Measurements from ENCODE around the gene RAP1B. TPM values are rescaled to one million over a fixed set of nuclear protein-coding genes. Genes with fewer than 3 reads are reported as not detected.

The RAP1B gene
- total and polyA plus RNA-seq, 4 experiments from 2014 or later: 193 to 542 (median 314) TPM

DNA sequence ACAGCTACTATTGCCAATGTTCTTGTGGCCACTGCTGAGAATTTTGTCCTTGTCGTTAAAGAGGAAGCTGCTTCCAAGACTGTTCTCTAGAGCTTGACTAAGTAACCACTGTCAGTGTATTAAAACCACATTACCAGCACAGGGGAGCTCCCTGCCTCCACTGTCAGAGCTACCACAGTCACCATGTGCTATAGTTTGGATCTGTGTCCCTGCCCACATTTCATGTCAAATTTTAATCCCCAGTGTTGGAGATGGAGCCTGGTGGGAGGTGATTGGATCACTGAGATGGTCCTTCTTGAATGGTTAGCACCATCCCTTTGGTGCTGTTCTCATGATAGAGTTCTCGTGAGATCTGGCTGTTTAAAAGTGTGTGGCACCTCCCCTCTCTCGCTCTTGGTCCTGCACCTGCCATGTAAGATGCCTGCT, 23.2 kb upstream of the RAP1B start:
- ChIA-PET CTCF (ENCODE audit: partially characterized antibody) (interaction anchor here (0.7 to 1.3 kb wide), 3 partner anchors 12 to 364 kb away, joined by 3 to 5 read pairs (median 3); no protein-coding TSS in a partner anchor), POLR2A (ENCODE audit: partially characterized antibody) (interaction anchor here (1.2 to 5.5 kb wide), 4 partner anchors 8 to 222 kb away, joined by 3 to 35 read pairs (median 6); partner anchors contain the start of genes NUP107 and RAP1B)
- peak overlapping the region in 5 of 8 donors; percentile 17 to 44 (median 22) for H3K4me3 Mint-ChIP-seq
- peaks cover 8 to 10% of the 10 kb centered on the region in 2 donors for H3K36me3 Mint-ChIP-seq
- Histone ChIP-seq H3K4me3 (ENCODE audit: low read length in 2 of 2) (no peak overlapping the region), H3K4me1 (ENCODE audit: insufficient read depth, low read length) (peaks cover 37% of the 10 kb centered on the region), H3K36me3 (ENCODE audit: insufficient read depth, low read length) (no peaks in the 10 kb centered on the region), H3K27ac (ENCODE audit: low read depth, low read length) (no peak overlapping the region), H3K9me3 (ENCODE audit: control insufficient read depth in 1 of 2, low read length in 2 of 2) (peaks cover 4 to 12% of the 10 kb centered on the region in 2 donors), H3K27me3 (ENCODE audit: insufficient read depth, low read length) (no peaks in the 10 kb centered on the region)
- intact Hi-C loops (cut with micrococcal nuclease): no loop called here
- no peaks in the 10 kb centered on the region for H3K27me3 Mint-ChIP-seq
- peaks cover 3 to 20% (median 10%) of the 10 kb centered on the region in 8 donors for H3K9me3 Mint-ChIP-seq
- peak overlapping the region in 5 of 7 donors; percentile 15 to 80 (median 59) for H3K27ac Mint-ChIP-seq
- peaks cover 29 to 43% (median 37%) of the 10 kb centered on the region in 4 donors for H3K4me1 Mint-ChIP-seq
- peak in 4 of 5 donors; percentile 36 to 50 (median 48) for DNase-seq

DNA sequence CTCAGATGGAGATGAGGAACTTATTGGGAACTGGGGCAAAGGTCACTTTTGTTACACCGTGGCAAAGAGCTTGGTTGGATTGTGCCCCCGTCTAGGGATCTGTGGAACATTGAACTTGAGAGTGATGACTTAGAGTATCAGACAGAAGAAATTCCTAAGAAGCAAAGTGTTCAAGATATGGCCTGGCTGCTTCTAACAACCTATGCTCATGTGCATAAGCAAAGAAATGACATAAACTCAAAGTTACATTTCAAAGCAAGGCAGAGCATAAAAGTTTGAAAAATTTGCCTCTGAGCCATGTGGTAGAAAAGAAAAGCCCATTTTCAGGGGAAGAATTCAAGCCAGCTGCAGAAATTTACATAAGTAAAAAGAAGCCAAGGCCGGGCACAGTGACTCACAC, 21.5 kb upstream of the RAP1B start:
- H3K4me1 Mint-ChIP-seq: peaks cover 32 to 50% (median 45%) of the 10 kb centered on the region in 4 donors
- H3K27me3 ChIP-seq (ENCODE audit: insufficient read depth, low read length): no peaks in the 10 kb centered on the region
- H3K4me3 ChIP-seq (ENCODE audit: low read length in 2 of 2): no peak overlapping the region
- H3K27me3 Mint-ChIP-seq: no peaks in the 10 kb centered on the region
- peaks cover 4 to 12% of the 10 kb centered on the region in 2 donors for H3K9me3 ChIP-seq (ENCODE audit: control insufficient read depth in 1 of 2, low read length in 2 of 2)
- intact Hi-C loops (cut with micrococcal nuclease): no loop called here
- no peaks in the 10 kb centered on the region for H3K36me3 ChIP-seq (ENCODE audit: insufficient read depth, low read length)
- DNase-seq: no peak
- H3K27ac ChIP-seq (ENCODE audit: low read depth, low read length): no peak overlapping the region
- peaks cover 41% of the 10 kb centered on the region for H3K4me1 ChIP-seq (ENCODE audit: insufficient read depth, low read length)
- peaks cover 8 to 10% of the 10 kb centered on the region in 2 donors for H3K36me3 Mint-ChIP-seq
- peaks cover 3 to 25% (median 10%) of the 10 kb centered on the region in 8 donors for H3K9me3 Mint-ChIP-seq
- POLR2A ChIA-PET (ENCODE audit: partially characterized antibody): interaction anchor here (0.7 to 5.5 kb wide), 2 partner anchors 11 to 22 kb away, joined by 3 to 35 read pairs; partner anchors contain the start of gene RAP1B
- CTCF ChIA-PET (ENCODE audit: partially characterized antibody): no interaction called here
- peak overlapping the region in 3 of 7 donors; percentile 17 to 88 (median 80) for H3K27ac Mint-ChIP-seq
- H3K4me3 Mint-ChIP-seq: peak overlapping the region in 3 of 8 donors; percentile 24 to 43 (median 41)

DNA sequence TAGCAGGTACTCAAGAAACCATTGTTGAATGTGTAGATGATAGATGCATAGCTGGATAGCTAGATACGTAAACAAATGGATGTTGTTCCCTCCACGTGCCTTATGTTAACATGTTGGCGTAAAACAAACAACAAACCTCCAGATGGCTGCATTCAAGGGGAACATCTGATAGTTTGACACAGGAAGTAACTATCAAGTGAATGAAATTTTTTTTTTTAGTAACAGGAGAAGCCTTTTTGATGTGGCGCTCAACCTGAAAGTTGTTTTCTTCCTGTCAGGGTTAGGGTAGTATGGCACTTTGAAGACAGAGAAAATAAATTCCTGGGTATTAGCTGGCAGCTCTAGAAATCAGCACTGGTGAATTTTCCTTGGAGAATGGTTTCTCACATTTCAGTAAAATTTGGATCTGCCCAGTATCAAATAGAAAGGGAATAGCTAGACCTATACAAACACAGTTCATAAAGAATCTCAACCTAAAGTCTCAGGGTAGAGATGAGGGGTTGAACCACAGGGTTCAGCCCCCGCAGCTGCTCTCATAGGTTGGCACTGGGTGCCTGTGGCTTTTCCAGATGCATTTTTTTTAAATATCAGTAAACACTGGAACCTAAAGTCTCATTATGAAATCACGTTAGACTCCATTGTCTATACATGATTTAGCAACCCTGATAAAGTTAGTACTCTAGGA, 18.8 kb upstream of the RAP1B start:
- peaks cover 4 to 12% of the 10 kb centered on the region in 2 donors for H3K9me3 ChIP-seq (ENCODE audit: control insufficient read depth in 1 of 2, low read length in 2 of 2)
- ChIA-PET CTCF (ENCODE audit: partially characterized antibody) (interaction anchor here (1.2 kb wide), 2 partner anchors 19 kb away, joined by 3 to 6 read pairs; partner anchors contain the start of gene RAP1B), POLR2A (ENCODE audit: partially characterized antibody) (interaction anchor here (0.7 to 3.0 kb wide), 13 partner anchors 12 to 227 kb away, joined by 3 to 61 read pairs (median 3); partner anchors contain the start of gene RAP1B)
- H3K4me3 ChIP-seq (ENCODE audit: low read length in 2 of 2): peak overlapping the region in 1 of 2 donors; percentile 28
- H3K27ac ChIP-seq (ENCODE audit: low read depth, low read length): peak overlapping the region; percentile 2
- peaks cover 34 to 59% (median 50%) of the 10 kb centered on the region in 4 donors for H3K4me1 Mint-ChIP-seq
- no peaks in the 10 kb centered on the region for H3K27me3 ChIP-seq (ENCODE audit: insufficient read depth, low read length)
- intact Hi-C loops (cut with micrococcal nuclease): loop anchor here (1.0 to 5.0 kb wide), 4 partner anchors 18 to 227 kb away; partner anchors contain the start of genes NUP107 and RAP1B
- peaks cover 8 to 10% of the 10 kb centered on the region in 2 donors for H3K36me3 Mint-ChIP-seq
- H3K9me3 Mint-ChIP-seq: peaks cover 3 to 25% (median 10%) of the 10 kb centered on the region in 8 donors
- H3K4me3 Mint-ChIP-seq: peak overlapping the region; percentile 21 to 78 (median 67)
- peak; percentile 62 to 81 (median 76) for DNase-seq
- peak overlapping the region; percentile 79 to 91 (median 82) for H3K27ac Mint-ChIP-seq
- H3K36me3 ChIP-seq (ENCODE audit: insufficient read depth, low read length): no peaks in the 10 kb centered on the region
- H3K4me1 ChIP-seq (ENCODE audit: insufficient read depth, low read length): peaks cover 41% of the 10 kb centered on the region
- no peaks in the 10 kb centered on the region for H3K27me3 Mint-ChIP-seq

DNA sequence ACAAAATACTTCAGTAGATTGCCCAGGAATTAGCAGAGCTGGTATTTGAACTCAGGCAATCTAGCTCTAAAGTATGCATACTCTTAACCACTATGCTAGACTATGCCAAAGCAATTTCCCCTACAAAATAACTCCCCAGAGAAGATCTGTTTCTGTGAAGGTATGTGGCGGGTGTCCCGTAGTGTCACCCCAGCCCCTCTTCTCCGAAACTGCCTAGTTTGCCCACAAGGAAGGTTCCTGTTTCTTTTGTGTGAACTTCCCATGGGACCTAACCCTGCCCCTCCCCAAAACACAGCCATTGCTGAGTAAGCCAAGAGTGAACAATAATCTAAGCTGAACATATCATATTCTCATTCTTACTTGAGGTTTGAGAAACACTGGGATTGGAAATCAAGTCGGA, 15.5 kb upstream of the RAP1B start:
- peak overlapping the region in 1 of 7 donors; percentile 68 for H3K27ac Mint-ChIP-seq
- intact Hi-C loops (cut with micrococcal nuclease): no loop called here
- DNase-seq: no peak
- Histone ChIP-seq H3K27ac (ENCODE audit: low read depth, low read length) (no peak overlapping the region), H3K9me3 (ENCODE audit: control insufficient read depth in 1 of 2, low read length in 2 of 2) (no peaks in the 10 kb centered on the region), H3K4me1 (ENCODE audit: insufficient read depth, low read length) (peaks cover 46% of the 10 kb centered on the region), H3K27me3 (ENCODE audit: insufficient read depth, low read length) (no peaks in the 10 kb centered on the region), H3K36me3 (ENCODE audit: insufficient read depth, low read length) (no peaks in the 10 kb centered on the region), H3K4me3 (ENCODE audit: low read length in 2 of 2) (no peak overlapping the region)
- H3K36me3 Mint-ChIP-seq: peaks cover 4 to 5% of the 10 kb centered on the region in 2 donors
- no peaks in the 10 kb centered on the region for H3K27me3 Mint-ChIP-seq
- H3K4me3 Mint-ChIP-seq: no peak overlapping the region
- ChIA-PET CTCF (ENCODE audit: partially characterized antibody) (interaction anchor here (1.2 kb wide), 1 partner anchor 133 kb away, joined by 4 read pairs; no protein-coding TSS in a partner anchor), POLR2A (ENCODE audit: partially characterized antibody) (no interaction called here)
- peaks cover 33 to 68% (median 48%) of the 10 kb centered on the region in 4 donors for H3K4me1 Mint-ChIP-seq
- H3K9me3 Mint-ChIP-seq: peaks cover 0 to 14% (median 4%) of the 10 kb centered on the region in 8 donors

DNA sequence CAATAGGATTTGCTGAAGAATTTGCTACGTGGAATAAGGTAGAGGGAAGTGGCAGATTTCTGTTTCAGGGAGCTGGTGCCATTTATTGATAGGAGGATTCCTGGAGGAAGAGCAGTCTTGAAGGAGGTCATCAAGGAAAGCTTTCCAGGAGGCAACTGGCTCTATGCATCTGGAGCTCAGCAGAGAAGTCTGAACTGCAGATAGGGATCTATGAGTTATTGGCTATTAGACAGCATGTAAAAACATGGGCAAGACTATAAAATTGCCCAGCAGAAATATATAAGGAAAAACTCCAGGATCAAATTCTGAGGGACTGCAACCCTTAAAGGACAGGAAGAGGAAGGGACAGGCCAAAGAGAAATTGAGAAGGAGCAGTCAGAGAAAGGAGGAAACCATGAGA, 8.9 kb upstream of the RAP1B start:
- ChIA-PET CTCF (ENCODE audit: partially characterized antibody) (no interaction called here), POLR2A (ENCODE audit: partially characterized antibody) (no interaction called here)
- H3K4me3 Mint-ChIP-seq: peak overlapping the region in 1 of 8 donors; percentile 41

DNA sequence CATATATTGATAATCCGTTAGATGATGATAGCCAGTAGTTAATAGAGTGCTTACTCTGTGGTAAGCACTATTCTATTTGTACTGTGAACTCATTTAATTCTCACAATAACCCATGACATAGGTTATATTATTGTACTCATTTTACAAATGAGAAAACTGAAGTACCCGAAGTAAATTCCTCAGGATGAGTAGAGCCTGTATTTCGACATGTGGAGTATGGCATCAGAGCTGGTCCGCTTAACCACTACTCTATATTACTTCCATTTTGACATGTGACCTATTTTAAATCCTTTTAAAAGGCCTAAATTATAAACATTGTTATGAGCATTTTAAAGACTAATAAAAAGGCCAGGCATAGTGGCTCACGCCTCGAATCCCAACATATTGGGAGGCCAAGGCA, 8.0 kb upstream of the RAP1B start:
- intact Hi-C loops (cut with micrococcal nuclease): no loop called here
- no peaks in the 10 kb centered on the region for H3K36me3 Mint-ChIP-seq
- no peaks in the 10 kb centered on the region for H3K9me3 Mint-ChIP-seq
- no peak overlapping the region for H3K27ac ChIP-seq (ENCODE audit: low read depth, low read length)
- DNase-seq: no peak
- H3K4me3 Mint-ChIP-seq: no peak overlapping the region
- peaks cover 12 to 32% (median 24%) of the 10 kb centered on the region in 4 donors for H3K4me1 Mint-ChIP-seq
- CTCF ChIA-PET (ENCODE audit: partially characterized antibody): no interaction called here
- no peaks in the 10 kb centered on the region for H3K9me3 ChIP-seq (ENCODE audit: control insufficient read depth in 1 of 2, low read length in 2 of 2)
- H3K4me1 ChIP-seq (ENCODE audit: insufficient read depth, low read length): peaks cover 20% of the 10 kb centered on the region
- no peak overlapping the region for H3K4me3 ChIP-seq (ENCODE audit: low read length in 2 of 2)
- H3K27me3 Mint-ChIP-seq: no peaks in the 10 kb centered on the region
- POLR2A ChIA-PET (ENCODE audit: partially characterized antibody): no interaction called here
- no peaks in the 10 kb centered on the region for H3K36me3 ChIP-seq (ENCODE audit: insufficient read depth, low read length)
- no peak overlapping the region for H3K27ac Mint-ChIP-seq
- no peaks in the 10 kb centered on the region for H3K27me3 ChIP-seq (ENCODE audit: insufficient read depth, low read length)

More for the DNA sequence above, 8.9 kb upstream of the RAP1B start:
- H3K27ac Mint-ChIP-seq: peak overlapping the region in 1 of 7 donors; percentile 64
- H3K27me3 Mint-ChIP-seq: no peaks in the 10 kb centered on the region
- Histone ChIP-seq H3K27ac (ENCODE audit: low read depth, low read length) (no peak overlapping the region), H3K4me1 (ENCODE audit: insufficient read depth, low read length) (peaks cover 20% of the 10 kb centered on the region), H3K4me3 (ENCODE audit: low read length in 2 of 2) (no peak overlapping the region), H3K36me3 (ENCODE audit: insufficient read depth, low read length) (no peaks in the 10 kb centered on the region), H3K27me3 (ENCODE audit: insufficient read depth, low read length) (no peaks in the 10 kb centered on the region), H3K9me3 (ENCODE audit: control insufficient read depth in 1 of 2, low read length in 2 of 2) (no peaks in the 10 kb centered on the region)
- no peaks in the 10 kb centered on the region for H3K36me3 Mint-ChIP-seq
- no peaks in the 10 kb centered on the region for H3K9me3 Mint-ChIP-seq
- DNase-seq: no peak
- H3K4me1 Mint-ChIP-seq: peaks cover 12 to 35% (median 24%) of the 10 kb centered on the region in 4 donors
- intact Hi-C loops (cut with micrococcal nuclease): no loop called here

DNA sequence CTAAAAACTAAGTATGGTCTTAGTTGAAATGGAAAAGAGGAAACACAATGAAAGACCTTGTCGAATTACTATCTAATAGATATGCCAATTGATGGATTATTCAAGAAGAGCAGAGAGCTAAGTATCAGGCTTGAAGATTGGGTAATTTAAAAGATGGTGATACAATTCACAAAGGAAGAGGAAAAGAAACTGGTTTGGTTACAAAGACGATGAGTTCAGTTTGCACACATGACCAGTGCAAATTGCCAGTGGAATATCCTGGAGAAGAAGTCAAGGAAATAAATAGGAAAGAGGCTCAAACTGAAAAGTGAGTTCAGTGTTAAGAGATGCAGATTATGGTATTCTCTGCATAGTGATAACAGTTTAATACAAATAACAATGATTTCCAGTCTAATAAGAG, 2.5 kb upstream of the RAP1B start:
- Mint-ChIP-seq H3K9me3 (no peaks in the 10 kb centered on the region), H3K27me3 (no peaks in the 10 kb centered on the region), H3K4me1 (peaks cover 7 to 26% (median 18%) of the 10 kb centered on the region in 4 donors), H3K4me3 (peak overlapping the region in 3 of 8 donors; percentile 14 to 63 (median 15)), H3K36me3 (peaks cover 0 to 25% of the 10 kb centered on the region in 2 donors), H3K27ac (peak overlapping the region in 5 of 7 donors; percentile 4 to 89 (median 63))
- H3K27me3 ChIP-seq (ENCODE audit: insufficient read depth, low read length): no peaks in the 10 kb centered on the region
- H3K9me3 ChIP-seq (ENCODE audit: control insufficient read depth in 1 of 2, low read length in 2 of 2): no peaks in the 10 kb centered on the region
- H3K36me3 ChIP-seq (ENCODE audit: insufficient read depth, low read length): no peaks in the 10 kb centered on the region
- DNase-seq: no peak
- ChIA-PET CTCF (ENCODE audit: partially characterized antibody) (interaction anchor here (1.3 kb wide), 1 partner anchor 70 kb away, joined by 4 read pairs; no protein-coding TSS in a partner anchor), POLR2A (ENCODE audit: partially characterized antibody) (interaction anchor here (1.2 kb wide), 1 partner anchor 16 kb away, joined by 4 read pairs; no protein-coding TSS in a partner anchor)
- no peak overlapping the region for H3K4me3 ChIP-seq (ENCODE audit: low read length in 2 of 2)
- peaks cover 15% of the 10 kb centered on the region for H3K4me1 ChIP-seq (ENCODE audit: insufficient read depth, low read length)
- H3K27ac ChIP-seq (ENCODE audit: low read depth, low read length): no peak overlapping the region
- intact Hi-C loops (cut with micrococcal nuclease): no loop called here
